ENCODE results near the gene SLC1A7. TPM values are rescaled to one million over a fixed set of nuclear protein-coding genes. Genes with fewer than 3 reads are reported as not detected.
"Not testable (repeated sequence)": the region's sequence is repeated elsewhere in the genome, so short reads cannot be mapped to it uniquely, and the experiment has no call there.

The SLC1A7 gene
- total RNA-seq, 4 donors from 2014 or later: 4.7 to 12.8 (median 9.4) TPM; not detected in 1

DNA sequence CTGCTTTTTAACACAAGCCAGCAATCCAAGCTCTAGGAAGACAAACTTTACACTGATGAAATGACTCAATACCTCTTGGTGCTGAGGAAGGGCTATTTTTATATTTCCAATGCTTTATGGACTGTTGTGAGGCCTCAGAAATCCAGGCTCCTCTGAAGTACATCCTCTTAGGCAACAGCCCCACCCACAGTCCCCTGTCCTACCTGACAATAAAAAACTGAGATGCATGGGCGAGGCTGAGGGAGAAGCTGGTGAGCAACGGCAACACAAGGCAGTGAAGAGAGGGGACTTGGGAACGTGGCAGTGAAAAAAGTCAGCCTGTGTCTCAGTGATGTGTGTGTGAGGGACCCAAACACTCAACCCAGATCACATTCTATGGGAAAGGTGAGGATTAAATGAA is 44.1 kb upstream of the SLC1A7 start:
- H3K27ac ChIP-seq: no peak overlapping the region
- no peak for DNase-seq
- no peak overlapping the region for H3K4me3 ChIP-seq
- H3K36me3 ChIP-seq: no peaks in the 10 kb centered on the region
- no peaks in the 10 kb centered on the region for H3K27me3 ChIP-seq
- TF ChIP-seq POLR2A (IDR thresholded peaks at IDR 0.05): no peak
- TF ChIP-seq, protein P1, sequence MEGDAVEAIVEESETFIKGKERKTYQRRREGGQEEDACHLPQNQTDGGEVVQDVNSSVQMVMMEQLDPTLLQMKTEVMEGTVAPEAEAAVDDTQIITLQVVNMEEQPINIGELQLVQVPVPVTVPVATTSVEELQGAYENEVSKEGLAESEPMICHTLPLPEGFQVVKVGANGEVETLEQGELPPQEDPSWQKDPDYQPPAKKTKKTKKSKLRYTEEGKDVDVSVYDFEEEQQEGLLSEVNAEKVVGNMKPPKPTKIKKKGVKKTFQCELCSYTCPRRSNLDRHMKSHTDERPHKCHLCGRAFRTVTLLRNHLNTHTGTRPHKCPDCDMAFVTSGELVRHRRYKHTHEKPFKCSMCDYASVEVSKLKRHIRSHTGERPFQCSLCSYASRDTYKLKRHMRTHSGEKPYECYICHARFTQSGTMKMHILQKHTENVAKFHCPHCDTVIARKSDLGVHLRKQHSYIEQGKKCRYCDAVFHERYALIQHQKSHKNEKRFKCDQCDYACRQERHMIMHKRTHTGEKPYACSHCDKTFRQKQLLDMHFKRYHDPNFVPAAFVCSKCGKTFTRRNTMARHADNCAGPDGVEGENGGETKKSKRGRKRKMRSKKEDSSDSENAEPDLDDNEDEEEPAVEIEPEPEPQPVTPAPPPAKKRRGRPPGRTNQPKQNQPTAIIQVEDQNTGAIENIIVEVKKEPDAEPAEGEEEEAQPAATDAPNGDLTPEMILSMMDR (IDR thresholded peaks at IDR 0.05): peak in 1 of 6 experiments; percentile 26
- no peaks in the 10 kb centered on the region for H3K9me3 ChIP-seq
- peaks cover 0 to 28% (median 0%) of the 10 kb centered on the region in 4 donors for H3K4me1 ChIP-seq

DNA sequence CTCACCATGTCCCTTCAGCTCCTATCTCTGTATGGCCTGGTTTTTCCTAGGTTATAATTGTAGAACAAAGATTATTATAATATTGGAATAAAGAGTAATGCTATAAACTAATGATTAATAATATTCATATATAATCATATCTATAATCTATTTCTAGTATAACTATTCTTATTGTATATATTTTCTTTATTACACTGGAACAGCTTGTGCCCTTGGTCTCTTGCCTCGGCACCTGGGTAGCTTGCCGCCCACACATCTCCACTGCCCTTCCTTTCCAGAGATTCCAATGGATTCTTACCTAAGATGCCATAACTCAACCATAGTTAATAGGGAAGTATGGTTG is 43.5 kb upstream of the SLC1A7 start:
- H3K36me3 ChIP-seq, DNase-seq, H3K27me3 ChIP-seq, H3K9me3 ChIP-seq, H3K27ac ChIP-seq, H3K4me3 ChIP-seq: not testable (repeated sequence)
- H3K4me1 ChIP-seq: peaks cover 0 to 28% (median 0%) of the 10 kb centered on the region in 4 donors

DNA sequence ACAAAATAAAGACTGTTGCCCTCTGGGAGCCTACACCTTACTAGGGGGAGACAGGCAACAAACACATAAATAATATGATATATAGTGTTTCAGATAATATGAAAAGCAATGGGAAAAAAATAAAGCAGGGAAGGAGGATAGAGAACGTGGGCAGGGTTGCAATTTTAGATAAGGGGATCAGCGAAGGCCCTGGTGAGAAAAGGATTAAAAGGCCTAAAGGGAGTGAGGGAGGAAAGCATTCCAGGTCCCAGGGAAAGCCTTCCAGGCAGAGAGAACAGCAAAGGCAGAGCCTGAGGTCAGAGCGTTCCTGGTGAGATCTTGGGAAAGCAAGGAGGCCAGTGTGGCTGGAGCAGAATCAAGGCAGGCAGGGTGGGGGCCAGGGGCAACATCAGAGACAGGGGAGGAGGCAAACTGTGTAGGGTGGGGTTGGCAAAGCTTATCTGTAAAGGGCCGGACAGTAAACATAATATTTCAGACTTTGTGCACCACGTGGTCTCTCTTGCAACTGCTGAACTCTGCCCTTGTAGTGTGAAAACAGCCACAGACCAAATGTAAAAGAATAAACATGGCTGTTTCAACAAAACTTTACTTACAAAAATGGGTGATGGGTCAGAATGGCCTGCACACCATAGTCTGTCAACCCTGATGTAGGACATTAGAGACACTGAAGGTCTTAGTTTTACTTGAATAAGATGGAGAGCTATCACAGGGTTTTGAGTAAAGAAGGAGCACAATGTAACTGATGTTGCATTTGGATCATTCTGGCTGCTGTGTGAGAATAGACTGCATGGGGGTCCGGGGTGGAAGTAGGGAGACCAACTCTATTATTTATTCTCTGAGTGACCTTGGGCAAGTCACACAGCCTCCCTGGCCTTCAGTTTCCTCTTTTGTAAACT is 40.9 kb upstream of the SLC1A7 start:
- Histone ChIP-seq H3K36me3 (no peaks in the 10 kb centered on the region), H3K27me3 (no peaks in the 10 kb centered on the region), H3K4me3 (peak overlapping the region in 1 of 4 donors; percentile 3), H3K4me1 (peaks cover 0 to 28% (median 0%) of the 10 kb centered on the region in 4 donors), H3K9me3 (no peaks in the 10 kb centered on the region), H3K27ac (peak overlapping the region in 3 of 4 donors; percentile 61 to 85 (median 74))
- TF ChIP-seq POLR2A (IDR thresholded peaks at IDR 0.05): no peak
- TF ChIP-seq, protein P1 (IDR thresholded peaks at IDR 0.05): no peak
- peak in 2 of 3 donors; percentile 82 to 84 for DNase-seq

DNA sequence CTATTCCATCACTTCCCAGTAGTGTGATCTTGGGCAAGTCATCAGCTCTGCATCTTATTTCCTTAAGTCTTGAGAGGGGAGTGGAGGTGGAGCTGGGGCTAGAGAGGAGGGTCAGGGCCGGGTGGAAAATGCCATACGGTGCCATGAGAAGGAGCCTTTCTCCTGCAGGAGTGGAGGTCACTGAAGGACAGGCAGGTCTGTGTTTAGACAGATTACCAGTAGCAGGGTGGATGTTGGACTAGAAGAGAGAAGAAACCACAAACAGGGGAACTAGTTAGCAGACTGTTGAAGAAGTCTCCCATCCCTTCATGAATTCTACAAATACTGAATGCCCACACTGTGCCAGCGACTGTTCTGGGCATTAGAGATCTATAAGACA is 40.3 kb upstream of the SLC1A7 start:
- Histone ChIP-seq H3K27ac (peak overlapping the region in 3 of 4 donors; percentile 61 to 85 (median 74)), H3K9me3 (no peaks in the 10 kb centered on the region), H3K27me3 (no peaks in the 10 kb centered on the region), H3K4me3 (no peak overlapping the region), H3K36me3 (no peaks in the 10 kb centered on the region), H3K4me1 (peaks cover 0 to 28% (median 0%) of the 10 kb centered on the region in 4 donors)
- TF ChIP-seq, protein P1 (IDR thresholded peaks at IDR 0.05): no peak
- no peak for TF ChIP-seq POLR2A (IDR thresholded peaks at IDR 0.05)
- DNase-seq: no peak

DNA sequence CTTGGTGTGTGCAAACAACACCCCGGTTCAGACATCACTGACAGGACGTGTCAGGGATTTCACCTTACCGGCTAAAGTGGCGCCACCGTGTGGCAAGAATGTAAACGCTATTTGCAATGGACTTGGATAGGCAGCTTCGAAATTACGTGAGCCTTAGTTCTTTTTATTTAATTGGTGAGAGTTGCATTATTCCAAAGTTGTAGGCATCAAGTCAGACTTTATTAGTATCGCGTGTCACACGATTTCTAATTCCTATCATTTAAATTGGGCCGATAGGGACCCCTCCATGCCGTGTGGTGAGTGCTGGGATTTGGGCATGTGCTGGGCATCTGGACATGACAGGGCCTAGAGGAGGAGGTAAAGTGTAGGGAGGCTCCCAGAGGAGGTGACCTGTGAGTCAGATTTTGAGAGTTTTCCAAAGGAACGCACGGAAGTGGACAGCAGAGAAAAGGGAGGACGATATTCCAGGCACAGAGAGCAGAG is 39.7 kb upstream of the SLC1A7 start:
- DNase-seq: peak; percentile 81 to 95 (median 87)
- H3K27ac ChIP-seq: peak overlapping the region in 3 of 4 donors; percentile 61 to 85 (median 74)

More for the DNA sequence above, 39.7 kb upstream of the SLC1A7 start:
- H3K4me3 ChIP-seq: no peak overlapping the region
- no peaks in the 10 kb centered on the region for H3K27me3 ChIP-seq
- H3K36me3 ChIP-seq: no peaks in the 10 kb centered on the region
- TF ChIP-seq POLR2A (IDR thresholded peaks at IDR 0.05): no peak
- TF ChIP-seq, protein P1 (IDR thresholded peaks at IDR 0.05): peak; percentile 76 to 92 (median 88)
- H3K9me3 ChIP-seq: no peaks in the 10 kb centered on the region
- peaks cover 0 to 28% (median 0%) of the 10 kb centered on the region in 4 donors for H3K4me1 ChIP-seq

Measured in Peyer's patch (tissue), 4 donors.